Stimulated activated CD4-positive, alpha-beta T cell treated with anti-CD3 and anti-CD28 coated beads, Interleukin-15, amount 100 ng/mL, for 24 hours (primary cell): ENCODE measurements around the gene TTLL9.

Experiments
- DNase-seq: peaks from one replicate; pipeline ENCODE4 v3.0.0-alpha.2; 2020

Gene TTLL9

DNA sequence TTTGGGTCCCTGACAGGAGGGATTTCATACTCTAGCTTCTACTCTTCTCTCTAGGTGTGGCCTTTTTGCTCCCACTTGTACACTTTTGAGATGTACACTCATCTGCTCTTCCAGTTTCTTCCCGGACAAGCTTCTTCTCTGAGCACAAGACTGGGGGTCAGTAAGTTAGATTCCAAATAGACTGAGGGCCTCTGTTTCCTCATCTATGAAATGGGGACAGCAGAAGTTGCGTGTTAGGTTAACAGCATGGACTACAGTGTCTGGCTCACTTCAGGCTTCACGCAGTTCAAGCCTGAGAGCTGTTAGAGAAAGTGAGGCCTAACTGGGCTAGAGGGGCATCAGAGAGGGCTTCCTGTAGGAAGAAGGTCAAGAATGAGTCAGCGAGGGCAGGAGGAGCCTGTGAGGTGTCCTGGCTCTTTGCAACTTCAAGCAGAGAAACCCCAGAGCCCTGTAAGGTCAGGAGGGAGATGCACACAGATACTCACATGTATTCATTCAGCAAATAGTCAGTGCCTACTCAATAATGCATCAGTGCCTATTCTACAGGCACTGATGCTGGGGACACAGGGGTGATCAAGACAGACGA is 118.1 kb downstream of the TTLL9 start:
- DNase-seq: no peak

DNA sequence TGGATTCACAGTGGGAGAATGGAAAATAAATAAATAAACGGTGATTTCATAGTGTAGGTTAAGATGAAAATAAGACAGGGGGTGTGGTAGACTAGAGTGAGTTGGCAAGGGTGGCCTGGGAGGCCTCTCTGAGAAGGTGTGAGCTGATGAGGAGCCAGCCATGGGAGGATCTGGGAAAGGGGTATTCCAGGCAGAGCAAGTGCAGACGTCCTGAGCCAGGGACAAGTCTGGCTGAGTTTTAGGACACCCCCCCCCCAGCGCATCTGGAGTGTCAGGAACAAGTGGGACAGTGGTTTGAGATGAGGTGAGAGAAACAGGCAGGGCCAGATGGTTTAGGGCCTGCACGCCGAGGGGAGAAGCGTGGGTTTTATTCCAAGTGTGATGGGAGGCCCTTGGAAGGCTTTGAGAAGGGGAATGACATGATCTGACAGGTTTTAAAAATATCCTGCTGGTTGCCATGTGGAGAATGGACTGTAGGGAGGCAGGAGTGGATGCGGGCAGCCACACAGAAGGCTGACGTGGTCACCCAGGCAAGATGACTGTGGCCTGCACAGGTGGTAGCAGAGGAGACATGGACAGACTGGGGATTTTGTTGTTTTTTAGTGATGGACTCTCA is 118.7 kb downstream of the TTLL9 start:
- no peak for DNase-seq

DNA sequence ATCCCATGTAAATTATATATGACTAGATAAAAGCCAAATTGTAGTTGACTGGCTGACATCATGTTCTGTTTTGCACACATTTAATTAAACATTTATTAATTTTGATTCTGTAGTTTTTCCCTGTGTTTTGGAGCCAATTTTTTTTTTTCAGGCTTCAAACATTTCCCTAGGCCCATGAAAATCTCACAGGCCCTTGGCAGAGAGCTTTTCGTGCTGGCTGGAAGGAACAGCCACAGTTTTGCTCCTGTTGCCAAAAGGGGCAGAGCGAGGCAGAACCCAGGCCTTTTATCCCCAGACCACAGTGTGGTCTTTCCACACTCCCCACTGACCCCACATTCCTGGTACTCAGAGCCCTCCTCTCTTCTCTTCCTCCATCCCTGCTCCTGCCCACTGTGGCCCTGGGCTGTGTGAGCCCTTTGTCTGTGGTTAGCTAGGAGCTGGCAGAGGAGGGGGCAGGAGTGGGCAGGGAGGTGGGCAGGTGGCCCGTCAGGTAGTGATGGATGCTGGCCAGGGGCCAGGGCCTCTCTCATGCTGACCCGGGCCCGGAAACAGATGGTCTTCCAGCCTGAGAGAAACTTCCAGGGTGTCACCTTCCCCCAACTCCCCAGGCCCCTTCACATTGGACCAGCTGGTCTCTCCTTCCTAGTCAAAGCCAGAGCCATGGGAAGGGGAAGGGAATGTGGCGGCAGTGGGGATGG is 120.4 kb downstream of the TTLL9 start:
- no peak for DNase-seq

DNA sequence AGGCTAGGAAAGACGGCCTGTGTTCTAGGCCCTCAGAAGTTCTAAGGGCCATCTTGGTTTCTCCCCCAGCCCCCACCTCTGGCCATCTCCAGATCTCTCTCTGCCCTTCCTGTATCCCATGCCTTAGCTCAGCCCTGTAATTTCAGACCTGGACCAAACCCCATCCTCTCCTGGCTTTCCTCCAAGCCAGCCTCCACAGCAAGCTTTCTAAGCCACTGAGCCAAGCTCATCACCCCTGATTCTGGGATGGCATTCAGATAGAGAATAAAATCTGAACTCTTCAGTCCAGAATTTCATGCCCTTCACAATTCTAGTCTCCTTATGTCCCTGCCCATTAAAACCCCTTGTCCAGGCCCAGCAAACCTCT is 120.9 kb downstream of the TTLL9 start:
- DNase-seq: no peak

DNA sequence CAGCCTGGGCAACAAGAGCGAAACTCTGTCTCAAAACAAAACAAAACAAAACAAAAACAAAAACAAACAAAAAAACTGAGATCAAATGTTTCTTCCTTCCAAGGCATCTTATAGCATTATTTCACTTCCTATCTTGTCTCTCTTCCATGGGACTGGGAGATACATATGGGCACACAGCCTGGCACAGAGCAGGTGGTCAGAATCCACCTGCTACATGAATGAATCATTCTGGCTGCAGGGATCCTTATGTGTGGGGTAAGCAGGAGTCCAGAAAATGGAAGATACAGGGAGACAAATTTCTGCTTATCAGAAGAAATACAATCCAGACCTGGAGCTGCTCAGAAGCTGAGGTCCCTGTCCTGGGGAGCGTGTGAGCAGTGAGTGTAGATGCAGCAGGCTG is 121.7 kb downstream of the TTLL9 start:
- DNase-seq: no peak
